ENCODE data around the gene SOCS6. TPM values are rescaled to one million over a fixed set of nuclear protein-coding genes. Genes with fewer than 3 reads are reported as not detected.

The SOCS6 gene
- total and polyA plus RNA-seq, 4 donors, result 5.9 to 21.4 (median 12.5) TPM

GRCh38 chr18:70263336-70263735 lies 25.5 kb upstream of the SOCS6 start:
- DNase-seq, result no peak
- TF ChIP-seq, protein P1, sequence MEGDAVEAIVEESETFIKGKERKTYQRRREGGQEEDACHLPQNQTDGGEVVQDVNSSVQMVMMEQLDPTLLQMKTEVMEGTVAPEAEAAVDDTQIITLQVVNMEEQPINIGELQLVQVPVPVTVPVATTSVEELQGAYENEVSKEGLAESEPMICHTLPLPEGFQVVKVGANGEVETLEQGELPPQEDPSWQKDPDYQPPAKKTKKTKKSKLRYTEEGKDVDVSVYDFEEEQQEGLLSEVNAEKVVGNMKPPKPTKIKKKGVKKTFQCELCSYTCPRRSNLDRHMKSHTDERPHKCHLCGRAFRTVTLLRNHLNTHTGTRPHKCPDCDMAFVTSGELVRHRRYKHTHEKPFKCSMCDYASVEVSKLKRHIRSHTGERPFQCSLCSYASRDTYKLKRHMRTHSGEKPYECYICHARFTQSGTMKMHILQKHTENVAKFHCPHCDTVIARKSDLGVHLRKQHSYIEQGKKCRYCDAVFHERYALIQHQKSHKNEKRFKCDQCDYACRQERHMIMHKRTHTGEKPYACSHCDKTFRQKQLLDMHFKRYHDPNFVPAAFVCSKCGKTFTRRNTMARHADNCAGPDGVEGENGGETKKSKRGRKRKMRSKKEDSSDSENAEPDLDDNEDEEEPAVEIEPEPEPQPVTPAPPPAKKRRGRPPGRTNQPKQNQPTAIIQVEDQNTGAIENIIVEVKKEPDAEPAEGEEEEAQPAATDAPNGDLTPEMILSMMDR (IDR thresholded peaks at IDR 0.05; ENCODE audit: control extremely low read depth, extremely low read depth), result no peak
- no peaks in the 10 kb centered on the region for H3K9me3 ChIP-seq (ENCODE audit: control insufficient read depth in 4 of 4, insufficient read depth in 3 of 4, low read length in 3 of 4)
- ATAC-seq (ENCODE audit: insufficient read depth, low FRiP score), result no peak
- no peak overlapping the region for H3K27ac ChIP-seq (ENCODE audit: low read depth in 1 of 2, low read length in 1 of 2)
- 67 to 82% methylated on average over 3 of the region's 3 CpGs for WGBS, 2 donors
- H3K9ac ChIP-seq (ENCODE audit: insufficient read depth in 1 of 2, low read length in 2 of 2), result no peak overlapping the region
- no peaks in the 10 kb centered on the region for H3K4me1 ChIP-seq (ENCODE audit: control insufficient read depth in 5 of 5, insufficient read depth in 5 of 5, low read length in 5 of 5)
- H3K27me3 ChIP-seq (ENCODE audit: control insufficient read depth in 3 of 3, insufficient read depth in 3 of 3, low read length in 2 of 3), result no peaks in the 10 kb centered on the region
- no peak overlapping the region for H3K4me3 ChIP-seq
- no peaks in the 10 kb centered on the region for H3K36me3 ChIP-seq (ENCODE audit: control insufficient read depth in 4 of 4, insufficient read depth in 4 of 4, low read length in 4 of 4)

- Histone ChIP-seq H3K4me1 (ENCODE audit: control insufficient read depth in 5 of 5, insufficient read depth in 5 of 5, low read length in 5 of 5) (no peaks in the 10 kb centered on the region), H3K9me3 (ENCODE audit: control insufficient read depth in 4 of 4, insufficient read depth in 3 of 4, low read length in 3 of 4) (peaks cover 0 to 7% (median 6%) of the 10 kb centered on the region in 4 donors), H3K36me3 (ENCODE audit: control insufficient read depth in 4 of 4, insufficient read depth in 4 of 4, low read length in 4 of 4) (no peaks in the 10 kb centered on the region), H3K9ac (ENCODE audit: insufficient read depth in 1 of 2, low read length in 2 of 2) (no peak overlapping the region), H3K27me3 (ENCODE audit: control insufficient read depth in 3 of 3, insufficient read depth in 3 of 3, low read length in 2 of 3) (no peaks in the 10 kb centered on the region), H3K27ac (ENCODE audit: low read depth in 1 of 2, low read length in 1 of 2) (no peak overlapping the region), H3K4me3 (no peak overlapping the region)
- 88 to 89% methylated on average over 3 of the region's 3 CpGs for WGBS, 2 donors
- ATAC-seq (ENCODE audit: insufficient read depth, low FRiP score) (no peak), DNase-seq (no peak)
- TF ChIP-seq, protein P1 (IDR thresholded peaks at IDR 0.05; ENCODE audit: control extremely low read depth, extremely low read depth), result no peak
Measured at GRCh38 chr18:70271742-70272141, 17.1 kb upstream of the SOCS6 start.

- ATAC-seq (ENCODE audit: insufficient read depth, low FRiP score), result peak; percentile 58
- Histone ChIP-seq H3K4me1 (ENCODE audit: control insufficient read depth in 5 of 5, insufficient read depth in 5 of 5, low read length in 5 of 5) (no peaks in the 10 kb centered on the region), H3K9me3 (ENCODE audit: control insufficient read depth in 4 of 4, insufficient read depth in 3 of 4, low read length in 3 of 4) (peaks cover 0 to 7% (median 6%) of the 10 kb centered on the region in 4 donors), H3K27ac (ENCODE audit: low read depth in 1 of 2, low read length in 1 of 2) (no peak overlapping the region), H3K9ac (ENCODE audit: insufficient read depth in 1 of 2, low read length in 2 of 2) (no peak overlapping the region), H3K36me3 (ENCODE audit: control insufficient read depth in 4 of 4, insufficient read depth in 4 of 4, low read length in 4 of 4) (no peaks in the 10 kb centered on the region), H3K4me3 (no peak overlapping the region), H3K27me3 (ENCODE audit: control insufficient read depth in 3 of 3, insufficient read depth in 3 of 3, low read length in 2 of 3) (no peaks in the 10 kb centered on the region)
- TF ChIP-seq, protein P1 (IDR thresholded peaks at IDR 0.05; ENCODE audit: control extremely low read depth, extremely low read depth), result no peak
- WGBS, 2 donors, result 58 to 63% methylated on average over 1 of the region's 1 CpG
- DNase-seq, result no peak
Measured at GRCh38 chr18:70273021-70273420, 15.8 kb upstream of the SOCS6 start.
